Naive thymus-derived CD4-positive, alpha-beta T cell (primary cell): Measurements from ENCODE around the gene MRPS2. TPM values are rescaled to one million over a fixed set of nuclear protein-coding genes. Genes with fewer than 3 reads are reported as not detected.
A peak's percentile ranks its signal among the peaks of the same experiment; 100 is the strongest.
"Not testable (repeated sequence)": the region's sequence is repeated elsewhere in the genome, so short reads cannot be mapped to it uniquely, and the experiment has no call there.

Experiments used
- ATAC-seq: fragments of 150-1000 bp; cut with Tn5 transposase; 2 replicates; pipeline ENCODE4 v1.10.0; 2021; ENCODE audit warnings: mild to moderate bottlenecking, moderate library complexity
- CTCF ChIA-PET: fragments of 350-600 bp; sonication (Branson Sonifier 250); formaldehyde crosslinking; loops from one replicate; lab custom pipeline; 2021; ENCODE audit warnings: antibody characterized with exemption; lab: Charles Lee
- POLR2A ChIA-PET: fragments of 350-600 bp; sonication (Branson Sonifier 250); formaldehyde crosslinking; loops from one replicate; lab custom pipeline; 2021; ENCODE audit warnings: antibody characterized with exemption, inconsistent platforms; lab: Charles Lee
- DNase-seq, 9 donors: peaks; one replicate each; pipeline versions ENCODE4 v3.0.0 to v3.0.0-alpha.2; 2020 to 2022; ENCODE audit warnings: mixed read lengths in 1 of 9
- H3K27ac ChIP-seq: one replicate; pipeline ENCODE4 v1.7.0; 2013; ENCODE audit warnings: mild to moderate bottlenecking, low read depth, low read length, moderate library complexity
- H3K27me3 ChIP-seq, 2 donors: one replicate each; pipeline ENCODE4 v1.7.0; 2013; ENCODE audit warnings: low read length in 2 of 2, mild to moderate bottlenecking in 2 of 2, moderate library complexity in 2 of 2; ENCODE audit not compliant: control insufficient read depth in 2 of 2, insufficient read depth in 2 of 2
- H3K36me3 ChIP-seq, 3 experiments: 1 replicate in 2 of 3; 2 replicates in 1 of 3; pipeline ENCODE4 v1.7.0; 2013; ENCODE audit warnings: low read length in 3 of 3, mild to moderate bottlenecking in 3 of 3, moderate library complexity in 1 of 3; ENCODE audit not compliant: insufficient read depth in 3 of 3, control insufficient read depth in 2 of 3
- H3K4me1 ChIP-seq, 2 donors: one replicate each; pipeline ENCODE4 v1.7.0; 2013; ENCODE audit warnings: low read length in 2 of 2, mild to moderate bottlenecking in 2 of 2, moderate library complexity in 1 of 2; ENCODE audit not compliant: control insufficient read depth in 2 of 2, insufficient read depth in 2 of 2
- H3K4me3 ChIP-seq: 2 replicates; pipeline ENCODE4 v1.7.0; 2013; ENCODE audit warnings: mild to moderate bottlenecking, low read length
- H3K9me3 ChIP-seq, 3 experiments: 1 replicate in 2 of 3; 2 replicates in 1 of 3; pipeline ENCODE4 v1.7.0; 2013; ENCODE audit warnings: low read length in 3 of 3; ENCODE audit not compliant: control insufficient read depth in 2 of 3
- H3K27ac Mint-ChIP-seq, 9 donors: one replicate each; pipeline ENCODE4 v1.8.0; 2020 to 2022; ENCODE audit warnings: mixed read lengths in 9 of 9, mild to moderate bottlenecking in 8 of 9, moderate library complexity in 5 of 9, inconsistent platforms in 2 of 9
- H3K27me3 Mint-ChIP-seq, 5 donors: one replicate each; pipeline ENCODE4 v1.8.0; 2021 to 2022; ENCODE audit warnings: mixed read lengths in 5 of 5, mild to moderate bottlenecking in 1 of 5
- H3K36me3 Mint-ChIP-seq, 5 donors: one replicate each; pipeline ENCODE4 v1.8.0; 2020 to 2022; ENCODE audit warnings: mixed read lengths in 5 of 5, mild to moderate bottlenecking in 3 of 5, inconsistent platforms in 1 of 5
- H3K4me1 Mint-ChIP-seq, 7 donors: one replicate each; pipeline ENCODE4 v1.8.0; 2020 to 2022; ENCODE audit warnings: mixed read lengths in 7 of 7, mild to moderate bottlenecking in 3 of 7, inconsistent platforms in 1 of 7
- H3K4me3 Mint-ChIP-seq, 10 donors: one replicate each; pipeline ENCODE4 v1.8.0; 2020 to 2022; ENCODE audit warnings: mild to moderate bottlenecking in 10 of 10, mixed read lengths in 10 of 10, moderate library complexity in 6 of 10, inconsistent platforms in 2 of 10
- H3K9me3 Mint-ChIP-seq, 11 donors: one replicate each; pipeline ENCODE4 v1.8.0; 2020 to 2022; ENCODE audit warnings: mixed read lengths in 11 of 11, mild to moderate bottlenecking in 4 of 11, inconsistent platforms in 1 of 11, moderate library complexity in 1 of 11
- intact Hi-C, 2 donors: fragments of 100-400 bp; cut with micrococcal nuclease; formaldehyde crosslinking; loops; one replicate each; pipeline ENCODE4 v1.15.1; 2023
- polyA plus RNA-seq, 2 donors: library from polyadenylated mRNA; unstranded; fragments of 300-500 nt; fragmentation: Illumina TruSeq; gene quantifications; one replicate each; pipeline ENCODE4 v1.2.3, GENCODE V29; 2021
- total RNA-seq, 6 experiments: library from RNA in 5 of 6; stranded (reverse) in 5 of 6; gene quantifications; 1 replicate in 5 of 6; 2 replicates in 1 of 6; pipeline ENCODE4 v1.2.3 and lab custom pipeline; 2021 to 2026

Gene MRPS2
- 10 to 100 TPM; 19.4 to 32.3 (median 28.3) TPM for total RNA-seq
- polyA plus RNA-seq = 10 to 100 TPM; 48.9 to 66.1 TPM
- 12.2 reads per million, percentile 40 among the genes with 10 or more reads in this experiment for total RNA-seq (lab: John Stamatoyannopoulos, UW)

DNA sequence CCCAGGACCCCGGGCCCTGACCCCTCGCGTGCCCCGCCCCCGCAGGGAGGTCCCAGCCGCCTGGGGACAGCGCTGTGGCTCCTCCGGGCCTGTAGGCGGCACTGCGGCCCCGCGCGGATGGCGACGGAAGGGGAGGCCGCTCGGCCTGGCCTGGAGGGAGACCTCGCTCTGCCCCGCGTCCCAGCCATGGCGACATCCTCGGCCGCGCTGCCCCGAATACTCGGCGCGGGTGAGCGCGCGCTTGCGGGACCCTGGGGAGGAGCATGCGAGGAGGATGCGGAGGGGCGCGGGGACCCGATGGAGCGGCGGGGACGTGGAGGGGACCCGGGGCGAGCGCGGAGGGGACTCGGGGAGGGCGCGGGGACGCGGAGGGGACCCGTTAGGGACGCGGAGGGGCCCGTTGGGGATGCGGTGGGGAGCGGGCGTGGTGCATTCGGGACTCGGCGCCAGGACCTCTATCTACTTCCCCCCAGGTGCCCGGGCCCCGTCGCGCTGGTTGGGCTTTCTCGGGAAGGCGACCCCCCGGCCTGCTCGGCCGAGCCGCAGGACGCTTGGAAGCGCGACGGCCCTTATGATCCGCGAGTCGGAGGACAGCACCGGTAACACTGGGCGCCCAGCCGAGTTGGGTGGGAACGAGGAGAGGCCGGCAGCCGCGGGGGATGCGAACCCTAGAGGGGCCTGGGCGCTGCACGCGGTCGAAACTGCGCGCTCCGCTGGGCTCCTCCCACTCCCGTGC is at the start of gene MRPS2:
Gene MRPS2 (plus strand): TSS at position 158 of the 736 bp plus-strand sequence. CDS start 29 bp downstream, at position 187.
- no peaks in the 10 kb centered on the region for H3K27me3 Mint-ChIP-seq
- H3K27me3 ChIP-seq = no peaks in the 10 kb centered on the region
- ChIA-PET POLR2A (no interaction called here), CTCF (no interaction called here)
- H3K4me1 ChIP-seq = peaks cover 10 to 14% of the 10 kb centered on the region in 2 donors
- no peaks in the 10 kb centered on the region for H3K9me3 Mint-ChIP-seq
- intact Hi-C loops = loop anchor here in 1 of 2 donors (5.0 to 10.0 kb wide), 2 partner anchors 1043 to 1336 kb away; partner anchors contain the start of gene RNU6ATAC
- H3K4me1 Mint-ChIP-seq = peaks cover 12 to 41% (median 18%) of the 10 kb centered on the region in 7 donors
- H3K36me3 Mint-ChIP-seq = peaks cover 0 to 17% (median 8%) of the 10 kb centered on the region in 5 donors
- DNase-seq (peak; percentile 62 to 93 (median 80)), ATAC-seq (peak; percentile 97)
- H3K27ac ChIP-seq = peak within 1 kb of the TSS; percentile 77
- peaks cover 0 to 45% (median 0%) of the 10 kb centered on the region in 3 experiments for H3K36me3 ChIP-seq
- H3K4me3 Mint-ChIP-seq = peak within 1 kb of the TSS; percentile 80 to 95 (median 88)
- H3K9me3 ChIP-seq = no peaks in the 10 kb centered on the region
- H3K27ac Mint-ChIP-seq = peak within 1 kb of the TSS in 8 of 9 donors; percentile 11 to 96 (median 81)
- peak within 1 kb of the TSS; percentile 91 for H3K4me3 ChIP-seq

DNA sequence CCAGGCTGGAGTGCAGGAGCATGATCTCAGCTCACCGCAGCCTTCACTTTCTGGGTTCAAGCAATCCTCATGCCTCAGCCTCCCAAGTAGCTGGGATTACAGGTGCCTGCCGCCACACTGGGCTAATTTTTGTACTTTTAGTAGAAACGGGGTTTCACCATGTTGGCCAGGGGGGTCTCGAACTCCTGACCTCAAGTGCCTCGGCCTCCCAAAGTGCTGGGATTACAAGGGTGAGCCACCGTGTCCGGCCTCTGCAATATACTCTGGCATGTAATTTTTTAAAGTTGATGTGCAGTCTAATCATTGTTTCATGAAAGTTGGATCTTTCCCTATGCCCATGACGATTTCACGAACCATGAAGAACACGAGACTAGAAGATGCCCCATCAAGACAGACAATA is 49.5 kb upstream of the MRPS2 start:
- no peak overlapping the region for H3K27ac Mint-ChIP-seq
- no peak overlapping the region for H3K4me3 ChIP-seq
- intact Hi-C loops = no loop called here
- H3K27me3 Mint-ChIP-seq = peaks cover 3 to 18% (median 7%) of the 10 kb centered on the region in 5 donors
- H3K36me3 Mint-ChIP-seq = no peaks in the 10 kb centered on the region
- H3K9me3 ChIP-seq = no peaks in the 10 kb centered on the region
- no peak overlapping the region for H3K4me3 Mint-ChIP-seq
- POLR2A ChIA-PET = no interaction called here
- ATAC-seq (no peak), DNase-seq (no peak)
- H3K36me3 ChIP-seq = no peaks in the 10 kb centered on the region
- peaks cover 0 to 4% (median 0%) of the 10 kb centered on the region in 11 donors for H3K9me3 Mint-ChIP-seq
- CTCF ChIA-PET = no interaction called here
- H3K4me1 Mint-ChIP-seq = peaks cover 0 to 3% (median 2%) of the 10 kb centered on the region in 7 donors
- no peak overlapping the region for H3K27ac ChIP-seq
- H3K4me1 ChIP-seq = no peaks in the 10 kb centered on the region
- no peaks in the 10 kb centered on the region for H3K27me3 ChIP-seq

DNA sequence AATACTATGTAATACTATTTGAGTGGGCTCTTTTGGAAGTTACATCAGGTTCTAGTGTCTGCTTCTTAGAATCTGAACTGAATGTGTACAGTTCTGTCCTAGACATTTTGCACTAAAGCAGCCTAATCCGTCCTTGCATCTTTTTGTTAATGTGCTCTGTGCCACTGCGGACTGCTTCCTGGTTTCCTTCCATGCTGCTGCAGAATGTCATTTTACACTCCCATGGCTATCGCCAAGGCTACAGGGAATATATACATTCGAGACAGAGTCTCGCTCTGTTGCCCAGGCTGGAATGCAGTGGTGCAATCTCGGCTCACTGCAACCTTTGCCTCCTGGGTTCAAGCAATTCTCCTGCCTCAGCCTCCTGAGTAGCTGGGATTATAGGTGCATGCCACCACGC is 48.6 kb upstream of the MRPS2 start:
- DNase-seq, H3K4me1 Mint-ChIP-seq, intact Hi-C loops, H3K36me3 ChIP-seq, H3K27ac ChIP-seq, H3K4me3 ChIP-seq, H3K4me3 Mint-ChIP-seq, H3K9me3 ChIP-seq, ATAC-seq, H3K27ac Mint-ChIP-seq, POLR2A ChIA-PET, CTCF ChIA-PET, H3K9me3 Mint-ChIP-seq, H3K4me1 ChIP-seq, H3K27me3 ChIP-seq, H3K36me3 Mint-ChIP-seq: not testable (repeated sequence)
- H3K27me3 Mint-ChIP-seq = peaks cover 7 to 28% (median 15%) of the 10 kb centered on the region in 5 donors

DNA sequence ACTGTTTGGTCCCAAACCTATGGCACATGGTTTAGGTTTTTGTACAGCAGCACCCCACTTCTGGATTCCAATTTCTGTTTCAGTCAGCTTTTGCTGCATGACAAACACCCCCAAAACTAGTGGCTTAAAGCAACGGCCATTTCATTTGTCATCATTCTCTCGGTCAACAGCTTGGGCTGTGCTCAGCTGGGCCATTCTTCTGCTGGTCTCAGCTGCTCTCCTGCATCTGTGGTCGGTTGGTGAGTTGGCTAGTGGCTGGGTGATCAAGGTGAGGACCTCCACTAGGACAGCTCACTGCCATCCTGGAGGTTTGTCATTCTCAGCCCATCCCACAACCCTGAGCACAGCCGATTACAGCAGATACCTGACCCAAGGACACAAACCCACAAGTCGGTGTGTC is 45.7 kb upstream of the MRPS2 start:
- POLR2A ChIA-PET = no interaction called here
- no peak overlapping the region for H3K4me3 ChIP-seq
- ATAC-seq = no peak
- no peaks in the 10 kb centered on the region for H3K9me3 ChIP-seq
- Mint-ChIP-seq H3K27me3 (peaks cover 10 to 55% (median 32%) of the 10 kb centered on the region in 5 donors), H3K36me3 (peaks cover 0 to 5% (median 0%) of the 10 kb centered on the region in 5 donors), H3K27ac (no peak overlapping the region), H3K4me1 (no peaks in the 10 kb centered on the region), H3K4me3 (no peak overlapping the region), H3K9me3 (peaks cover 0 to 5% (median 2%) of the 10 kb centered on the region in 11 donors)
- CTCF ChIA-PET = no interaction called here
- no peak overlapping the region for H3K27ac ChIP-seq
- no peaks in the 10 kb centered on the region for H3K4me1 ChIP-seq
- no peaks in the 10 kb centered on the region for H3K36me3 ChIP-seq
- intact Hi-C loops = no loop called here
- H3K27me3 ChIP-seq = no peaks in the 10 kb centered on the region
- DNase-seq = no peak

DNA sequence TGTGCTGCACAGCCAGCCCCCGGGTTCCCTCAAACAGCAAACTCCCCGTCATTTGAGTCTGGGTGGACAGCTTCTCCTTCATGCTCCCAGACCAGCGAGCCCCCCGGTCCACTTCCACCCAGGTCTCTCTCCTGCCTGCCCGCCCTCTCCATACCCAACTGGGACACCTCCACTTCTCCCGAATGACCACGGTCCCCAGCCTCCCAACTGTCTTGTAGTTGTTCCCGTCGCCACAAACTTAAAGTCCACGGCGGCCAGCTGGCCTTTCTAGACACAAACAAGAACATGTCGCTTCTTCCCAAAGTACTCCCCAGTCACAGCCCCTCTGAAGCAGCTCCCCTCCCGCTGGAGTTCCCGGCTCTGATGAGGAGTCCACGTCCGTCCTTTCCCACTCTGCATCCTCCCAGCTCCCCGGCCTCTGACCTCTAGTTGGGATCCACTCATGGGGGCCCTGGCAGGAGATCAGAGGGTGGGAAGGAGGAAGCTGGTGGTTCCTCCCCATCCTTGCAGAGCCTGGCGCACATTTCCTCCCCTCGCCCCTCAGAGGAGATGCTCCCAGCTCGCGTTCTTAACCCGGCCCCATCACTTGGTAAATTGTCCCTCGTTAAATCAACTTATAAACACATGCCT is 45.0 kb upstream of the MRPS2 start:
- Histone ChIP-seq H3K36me3 (no peaks in the 10 kb centered on the region), H3K4me3 (no peak overlapping the region), H3K4me1 (no peaks in the 10 kb centered on the region), H3K27ac (no peak overlapping the region), H3K9me3 (no peaks in the 10 kb centered on the region), H3K27me3 (no peaks in the 10 kb centered on the region)
- no peak overlapping the region for H3K4me3 Mint-ChIP-seq
- POLR2A ChIA-PET = no interaction called here
- DNase-seq = no peak
- no peaks in the 10 kb centered on the region for H3K4me1 Mint-ChIP-seq
- ATAC-seq = no peak
- CTCF ChIA-PET = no interaction called here
- peaks cover 10 to 59% (median 37%) of the 10 kb centered on the region in 5 donors for H3K27me3 Mint-ChIP-seq
- H3K9me3 Mint-ChIP-seq = peaks cover 0 to 5% (median 2%) of the 10 kb centered on the region in 11 donors
- no peak overlapping the region for H3K27ac Mint-ChIP-seq
- peaks cover 0 to 5% (median 0%) of the 10 kb centered on the region in 5 donors for H3K36me3 Mint-ChIP-seq
- intact Hi-C loops = no loop called here

DNA sequence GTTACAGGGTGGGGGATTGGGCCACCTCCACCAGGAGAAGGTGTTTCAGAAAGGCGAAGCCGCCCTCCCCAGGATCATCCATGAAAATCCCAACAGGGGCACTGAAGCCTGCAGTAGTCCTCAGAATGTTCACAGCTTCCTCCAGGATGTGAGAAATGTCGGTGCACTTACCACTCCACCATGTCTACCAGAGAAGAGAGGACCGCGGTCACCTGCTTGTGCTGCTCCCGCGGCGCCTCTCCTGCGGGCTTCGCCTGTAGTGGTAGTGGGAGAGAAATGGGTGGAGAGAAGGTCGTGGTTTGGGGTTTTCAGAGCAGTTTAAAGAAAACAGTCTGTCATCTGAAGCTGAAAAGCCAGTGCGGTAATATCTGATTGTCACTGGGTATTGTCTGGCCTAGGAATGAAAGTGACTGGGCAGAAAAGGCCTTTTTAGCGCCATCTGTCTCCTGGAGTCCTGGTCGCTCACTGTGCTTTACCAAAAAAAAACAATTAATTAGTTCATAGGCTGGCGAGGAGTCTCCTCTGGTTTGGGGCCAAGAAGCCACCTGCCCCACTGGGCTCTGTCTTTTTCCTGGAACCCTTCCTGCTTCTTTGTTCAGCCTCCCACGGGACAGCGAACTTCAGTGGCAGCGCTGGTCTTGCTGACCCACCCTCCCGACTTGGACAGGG is 43.9 kb upstream of the MRPS2 start:
- peaks cover 0 to 5% (median 0%) of the 10 kb centered on the region in 5 donors for H3K36me3 Mint-ChIP-seq
- Histone ChIP-seq H3K27me3 (no peaks in the 10 kb centered on the region), H3K27ac (no peak overlapping the region), H3K36me3 (no peaks in the 10 kb centered on the region), H3K4me1 (no peaks in the 10 kb centered on the region), H3K4me3 (no peak overlapping the region), H3K9me3 (no peaks in the 10 kb centered on the region)
- H3K4me1 Mint-ChIP-seq = no peaks in the 10 kb centered on the region
- ChIA-PET POLR2A (no interaction called here), CTCF (no interaction called here)
- no peak overlapping the region for H3K4me3 Mint-ChIP-seq
- H3K9me3 Mint-ChIP-seq = peaks cover 0 to 5% (median 2%) of the 10 kb centered on the region in 11 donors
- peaks cover 10 to 69% (median 45%) of the 10 kb centered on the region in 5 donors for H3K27me3 Mint-ChIP-seq
- intact Hi-C loops = no loop called here
- ATAC-seq (no peak), DNase-seq (no peak)
- no peak overlapping the region for H3K27ac Mint-ChIP-seq
